Upper lobe of right lung (tissue), 1 donor: Measurements from ENCODE around the gene PDCD1LG2. TPM values are rescaled to one million over a fixed set of nuclear protein-coding genes. Genes with fewer than 3 reads are reported as not detected.

ENCODE experiments used
- ATAC-seq: fragments of 200-7000 bp; cut with Tn5 transposase; one replicate; pipeline ENCODE4 v1.9.1; 2020; ENCODE audit warnings: mild to moderate bottlenecking, moderate library complexity
- DNase-seq: peaks from one replicate; pipeline ENCODE4 v3.0.0-alpha.2; 2020
- H3K27ac ChIP-seq: fragments of 200-600 bp; one replicate; pipeline ENCODE4 v1.8.0; 2022
- H3K27me3 ChIP-seq: fragments of 200-600 bp; one replicate; pipeline ENCODE4 v1.8.0; 2022; ENCODE audit warnings: mild to moderate bottlenecking
- H3K36me3 ChIP-seq: fragments of 200-600 bp; one replicate; pipeline ENCODE4 v1.8.0; 2022
- H3K4me1 ChIP-seq: fragments of 200-600 bp; one replicate; pipeline ENCODE4 v1.8.0; 2022
- H3K4me3 ChIP-seq: fragments of 200-600 bp; one replicate; pipeline ENCODE4 v1.8.0; 2022; ENCODE audit warnings: mild to moderate bottlenecking
- H3K9me3 ChIP-seq: fragments of 200-600 bp; one replicate; pipeline ENCODE4 v1.8.0; 2022
- intact Hi-C: fragments of 100-400 bp; cut with DNase I; formaldehyde crosslinking; loops from one replicate; pipeline ENCODE4 v1.11.0; 2022
- total RNA-seq: library from RNA; stranded (reverse); fragmentation: NEBNext Ultra II Directional; extraction: Animal tissue kit (Norgen Biotek cat#: 25700); gene quantifications from one replicate; pipeline ENCODE4 v1.2.1, GENCODE V29; 2021
- TF ChIP-seq, protein P1 (sequence below): fragments of 200-600 bp; IDR thresholded peaks from one replicate; pipeline ENCODE4 v1.8.0; 2022; ENCODE audit warnings: antibody characterized with exemption
- donor health status: DM: no; HTN: yes; CAD: no; lungs with severe emphysema.

PDCD1LG2 gene
- total RNA-seq, 1 donor from 2014 or later, result 6.3 TPM

GRCh38 chr9:5582835-5583195 is 72.5 kb downstream of the PDCD1LG2 start:
- Histone ChIP-seq H3K36me3 (no peaks in the 10 kb centered on the region), H3K27ac (no peak overlapping the region), H3K27me3 (no peaks in the 10 kb centered on the region), H3K4me1 (peaks cover 7% of the 10 kb centered on the region), H3K9me3 (no peaks in the 10 kb centered on the region), H3K4me3 (no peak overlapping the region)
- ATAC-seq (no peak), DNase-seq (no peak)
- TF ChIP-seq, protein P1, sequence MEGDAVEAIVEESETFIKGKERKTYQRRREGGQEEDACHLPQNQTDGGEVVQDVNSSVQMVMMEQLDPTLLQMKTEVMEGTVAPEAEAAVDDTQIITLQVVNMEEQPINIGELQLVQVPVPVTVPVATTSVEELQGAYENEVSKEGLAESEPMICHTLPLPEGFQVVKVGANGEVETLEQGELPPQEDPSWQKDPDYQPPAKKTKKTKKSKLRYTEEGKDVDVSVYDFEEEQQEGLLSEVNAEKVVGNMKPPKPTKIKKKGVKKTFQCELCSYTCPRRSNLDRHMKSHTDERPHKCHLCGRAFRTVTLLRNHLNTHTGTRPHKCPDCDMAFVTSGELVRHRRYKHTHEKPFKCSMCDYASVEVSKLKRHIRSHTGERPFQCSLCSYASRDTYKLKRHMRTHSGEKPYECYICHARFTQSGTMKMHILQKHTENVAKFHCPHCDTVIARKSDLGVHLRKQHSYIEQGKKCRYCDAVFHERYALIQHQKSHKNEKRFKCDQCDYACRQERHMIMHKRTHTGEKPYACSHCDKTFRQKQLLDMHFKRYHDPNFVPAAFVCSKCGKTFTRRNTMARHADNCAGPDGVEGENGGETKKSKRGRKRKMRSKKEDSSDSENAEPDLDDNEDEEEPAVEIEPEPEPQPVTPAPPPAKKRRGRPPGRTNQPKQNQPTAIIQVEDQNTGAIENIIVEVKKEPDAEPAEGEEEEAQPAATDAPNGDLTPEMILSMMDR, result no peak
- intact Hi-C loops, result no loop called here

DNA sequence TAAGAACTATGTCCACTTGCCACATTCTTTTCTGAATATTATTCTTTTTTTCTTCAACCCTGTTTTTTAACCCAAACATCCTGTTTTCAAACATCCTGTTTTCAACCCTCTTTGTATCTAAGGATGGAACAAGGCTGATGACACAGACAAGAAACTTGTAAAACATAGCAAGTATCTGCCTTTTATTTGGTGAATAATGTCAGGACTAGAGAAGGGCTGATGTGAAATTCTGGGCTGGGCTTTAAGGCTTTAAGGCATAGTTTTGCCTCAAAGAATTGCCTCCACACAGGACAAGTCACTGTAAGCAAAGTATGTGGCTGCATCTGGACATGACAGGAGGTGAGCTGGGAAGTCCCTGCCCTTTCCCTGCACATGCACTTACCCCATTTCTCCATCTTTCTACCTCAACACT is 76.1 kb downstream of the PDCD1LG2 start:
- no peak for ATAC-seq
- H3K9me3 ChIP-seq, result no peaks in the 10 kb centered on the region
- TF ChIP-seq, protein P1, result no peak
- H3K4me3 ChIP-seq, result no peak overlapping the region
- no peak for DNase-seq
- no peak overlapping the region for H3K27ac ChIP-seq
- no peaks in the 10 kb centered on the region for H3K36me3 ChIP-seq
- peaks cover 7% of the 10 kb centered on the region for H3K4me1 ChIP-seq
- intact Hi-C loops, result no loop called here
- H3K27me3 ChIP-seq, result no peaks in the 10 kb centered on the region

DNA sequence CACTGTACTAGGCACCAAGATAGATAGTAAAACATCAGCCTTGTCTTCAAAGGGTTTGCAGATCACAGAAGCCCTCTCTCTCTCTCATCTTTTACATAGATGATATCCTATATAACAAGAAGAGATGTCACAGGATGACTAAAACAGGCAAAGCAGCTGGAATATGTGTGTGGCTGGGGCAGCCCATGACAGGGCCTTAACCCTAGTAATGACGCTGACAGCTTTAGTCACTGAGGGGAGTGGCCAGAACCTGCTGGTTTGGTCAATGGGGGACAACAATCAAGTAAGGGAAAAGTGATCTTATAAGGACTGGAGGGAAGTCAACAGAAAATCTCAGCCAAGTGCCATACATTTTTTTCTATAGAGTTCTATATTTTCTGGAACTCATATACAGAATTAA is 76.7 kb downstream of the PDCD1LG2 start:
- TF ChIP-seq, protein P1, result no peak
- H3K27ac ChIP-seq, result no peak overlapping the region
- H3K4me1 ChIP-seq, result peaks cover 7% of the 10 kb centered on the region
- no peak overlapping the region for H3K4me3 ChIP-seq
- DNase-seq (no peak), ATAC-seq (no peak)
- intact Hi-C loops, result no loop called here
- no peaks in the 10 kb centered on the region for H3K9me3 ChIP-seq
- no peaks in the 10 kb centered on the region for H3K36me3 ChIP-seq
- no peaks in the 10 kb centered on the region for H3K27me3 ChIP-seq

DNA sequence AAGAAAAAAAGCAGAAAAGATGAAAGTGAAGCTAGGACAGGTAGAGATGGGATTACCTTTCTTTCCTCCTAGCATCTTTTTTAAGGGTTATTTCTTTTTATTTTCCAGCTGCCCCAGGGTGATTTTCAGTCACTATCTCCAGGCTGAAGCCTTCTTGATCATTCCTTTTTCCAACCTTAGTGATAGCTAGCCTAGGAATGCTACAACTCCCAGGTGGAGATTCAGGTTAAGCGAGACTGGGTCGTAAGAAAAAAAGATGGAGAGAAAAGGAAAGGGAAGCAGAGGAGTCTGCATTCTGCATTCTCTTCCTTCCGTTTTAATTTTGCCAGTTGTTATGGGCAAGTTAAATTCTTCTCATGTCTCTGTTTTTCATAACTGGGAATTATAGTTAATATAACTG is 81.9 kb downstream of the PDCD1LG2 start:
- ATAC-seq (no peak), DNase-seq (no peak)
- no peaks in the 10 kb centered on the region for H3K9me3 ChIP-seq
- no peaks in the 10 kb centered on the region for H3K27me3 ChIP-seq
- H3K4me1 ChIP-seq, result no peaks in the 10 kb centered on the region
- intact Hi-C loops, result loop anchor here (10.0 kb wide), 1 partner anchor 407 kb away; the partner anchor contains the start of gene INSL6
- TF ChIP-seq, protein P1, result no peak
- H3K4me3 ChIP-seq, result no peak overlapping the region
- no peaks in the 10 kb centered on the region for H3K36me3 ChIP-seq
- no peak overlapping the region for H3K27ac ChIP-seq

GRCh38 chr9:5592904-5593303 is 82.6 kb downstream of the PDCD1LG2 start:
- TF ChIP-seq, protein P1, result no peak
- H3K27me3 ChIP-seq, result no peaks in the 10 kb centered on the region
- H3K4me3 ChIP-seq, result no peak overlapping the region
- H3K36me3 ChIP-seq, result no peaks in the 10 kb centered on the region
- no peak for DNase-seq
- H3K9me3 ChIP-seq, result no peaks in the 10 kb centered on the region
- no peak for ATAC-seq
- H3K27ac ChIP-seq, result no peak overlapping the region
- intact Hi-C loops, result loop anchor here (10.0 kb wide), 1 partner anchor 408 kb away; the partner anchor contains the start of gene INSL6
- H3K4me1 ChIP-seq, result no peaks in the 10 kb centered on the region

DNA sequence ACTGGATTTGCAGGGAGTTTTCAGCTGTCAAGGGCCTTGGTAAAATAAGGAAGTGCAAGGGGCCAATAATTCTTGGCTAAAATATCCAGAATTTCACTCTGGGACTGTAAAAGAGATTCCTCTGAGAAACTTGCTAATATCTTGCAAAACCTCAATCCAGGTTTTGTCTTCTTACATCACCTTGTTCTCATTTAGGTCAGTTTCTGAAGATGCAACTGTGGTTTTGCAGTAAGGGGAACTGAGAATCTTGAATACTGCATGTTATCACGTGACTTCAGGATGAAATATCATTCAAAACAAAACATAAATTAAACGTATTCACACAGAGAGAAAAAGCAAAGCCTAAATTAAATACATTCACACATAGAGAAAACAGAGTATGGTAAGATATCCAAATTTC is 83.6 kb downstream of the PDCD1LG2 start:
- no peak for DNase-seq
- ATAC-seq, result no peak
- H3K36me3 ChIP-seq, result no peaks in the 10 kb centered on the region
- H3K4me1 ChIP-seq, result no peaks in the 10 kb centered on the region
- TF ChIP-seq, protein P1, result no peak
- no peak overlapping the region for H3K4me3 ChIP-seq
- no peaks in the 10 kb centered on the region for H3K27me3 ChIP-seq
- intact Hi-C loops, result loop anchor here (10.0 kb wide), 1 partner anchor 409 kb away; the partner anchor contains the start of gene INSL6
- no peak overlapping the region for H3K27ac ChIP-seq
- H3K9me3 ChIP-seq, result no peaks in the 10 kb centered on the region
